22Rv1 (cell line): ENCODE data around the gene FAM107A.

Experiments used
- ZFX ChIP-seq: fragments of 450-650 bp; IDR thresholded peaks from 2 replicates; pipeline ENCODE4 v1.6.1; 2017; ENCODE audit warnings: antibody characterized with exemption, borderline replicate concordance
- TF ChIP-seq, protein P1 (sequence below): fragments of 450-650 bp; IDR thresholded peaks from 2 replicates; pipeline ENCODE4 v1.5.1; 2017; ENCODE audit warnings: mild to moderate bottlenecking

DNA sequence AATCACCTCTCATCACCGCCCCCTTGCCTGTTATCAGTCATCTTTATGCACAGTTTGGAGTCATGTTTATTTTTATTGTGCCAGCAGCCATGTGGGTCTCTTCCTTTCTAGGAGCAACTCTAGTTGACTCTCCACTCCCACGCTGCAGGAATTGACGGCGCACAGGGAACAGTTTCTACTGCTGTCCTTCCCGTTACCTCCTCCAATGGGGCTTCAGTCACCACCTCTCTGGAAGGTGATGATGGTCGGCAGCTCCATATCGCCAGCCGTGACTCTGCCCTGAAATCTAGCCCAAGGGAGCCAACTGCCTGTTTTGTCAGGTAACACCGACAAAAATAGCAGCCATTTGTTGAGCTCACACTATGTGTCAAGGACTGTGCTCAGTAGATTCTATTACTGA lies 35.6 kb upstream of the FAM107A start:
- TF ChIP-seq, protein P1, sequence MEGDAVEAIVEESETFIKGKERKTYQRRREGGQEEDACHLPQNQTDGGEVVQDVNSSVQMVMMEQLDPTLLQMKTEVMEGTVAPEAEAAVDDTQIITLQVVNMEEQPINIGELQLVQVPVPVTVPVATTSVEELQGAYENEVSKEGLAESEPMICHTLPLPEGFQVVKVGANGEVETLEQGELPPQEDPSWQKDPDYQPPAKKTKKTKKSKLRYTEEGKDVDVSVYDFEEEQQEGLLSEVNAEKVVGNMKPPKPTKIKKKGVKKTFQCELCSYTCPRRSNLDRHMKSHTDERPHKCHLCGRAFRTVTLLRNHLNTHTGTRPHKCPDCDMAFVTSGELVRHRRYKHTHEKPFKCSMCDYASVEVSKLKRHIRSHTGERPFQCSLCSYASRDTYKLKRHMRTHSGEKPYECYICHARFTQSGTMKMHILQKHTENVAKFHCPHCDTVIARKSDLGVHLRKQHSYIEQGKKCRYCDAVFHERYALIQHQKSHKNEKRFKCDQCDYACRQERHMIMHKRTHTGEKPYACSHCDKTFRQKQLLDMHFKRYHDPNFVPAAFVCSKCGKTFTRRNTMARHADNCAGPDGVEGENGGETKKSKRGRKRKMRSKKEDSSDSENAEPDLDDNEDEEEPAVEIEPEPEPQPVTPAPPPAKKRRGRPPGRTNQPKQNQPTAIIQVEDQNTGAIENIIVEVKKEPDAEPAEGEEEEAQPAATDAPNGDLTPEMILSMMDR: no peak
- TF ChIP-seq ZFX: no peak
